GM12865 (cell line): ENCODE results near the gene BEAN1.

Experiments
- DNase-seq: peaks from one replicate; pipeline ENCODE4 v3.0.0; 2010; ENCODE audit warnings: low read depth
- H3K4me3 ChIP-seq: 2 replicates; pipeline ENCODE4 v1.5.1; 2011; ENCODE audit warnings: mild to moderate bottlenecking, low read depth, low read length, control low read depth
- CTCF ChIP-seq: IDR thresholded peaks from 2 replicates; pipeline ENCODE4 v1.5.1; 2011; ENCODE audit warnings: low read length, control low read depth, low read depth, inconsistent platforms; ENCODE audit not compliant: insufficient read depth; ENCODE audit errors: missing control alignments

BEAN1 gene

GRCh38 chr16:66434619-66435430 is 7.7 kb downstream of the BEAN1 start:
- H3K4me3 ChIP-seq = no peak overlapping the region
- no peak for DNase-seq
- no peak for TF ChIP-seq CTCF

GRCh38 chr16:66435896-66436295 is 8.8 kb downstream of the BEAN1 start:
- DNase-seq = no peak
- TF ChIP-seq CTCF = no peak

GRCh38 chr16:66437391-66437945 is 10.4 kb downstream of the BEAN1 start:
- no peak for DNase-seq
- TF ChIP-seq CTCF = no peak
- no peak overlapping the region for H3K4me3 ChIP-seq

More at GRCh38 chr16:66435896-66436295, 8.8 kb downstream of the BEAN1 start:
- no peak overlapping the region for H3K4me3 ChIP-seq

GRCh38 chr16:66438536-66438935 is 11.4 kb downstream of the BEAN1 start:
- no peak for DNase-seq

GRCh38 chr16:66439051-66439730 is 12.1 kb downstream of the BEAN1 start:
- no peak overlapping the region for H3K4me3 ChIP-seq
- no peak for DNase-seq
- TF ChIP-seq CTCF = no peak

More at GRCh38 chr16:66438536-66438935, 11.4 kb downstream of the BEAN1 start:
- no peak overlapping the region for H3K4me3 ChIP-seq
- no peak for TF ChIP-seq CTCF

- TF ChIP-seq CTCF = no peak
- H3K4me3 ChIP-seq = no peak overlapping the region
- DNase-seq = no peak
Measured at GRCh38 chr16:66440271-66440802, 13.2 kb downstream of the BEAN1 start.
